NCI-H1092 treated with DMSO at 0.1 percent for 48 hours (cell line): ENCODE measurements around the gene ZNF577.
"Not testable (repeated sequence)": the region's sequence is repeated elsewhere in the genome, so short reads cannot be mapped to it uniquely, and the experiment has no call there.

ENCODE experiments used
- DNase-seq: peaks from one replicate; lab custom pipeline; 2025; lab: John Stamatoyannopoulos, UW

The ZNF577 gene

GRCh38 chr19:51887522-51888498 is at the start of gene ZNF577:
Gene ZNF577, minus strand, starts transcription at chr19:51887951. Its CDS starts 7,569 bp downstream, at chr19:51880382.
- DNase-seq, result no peak

DNA sequence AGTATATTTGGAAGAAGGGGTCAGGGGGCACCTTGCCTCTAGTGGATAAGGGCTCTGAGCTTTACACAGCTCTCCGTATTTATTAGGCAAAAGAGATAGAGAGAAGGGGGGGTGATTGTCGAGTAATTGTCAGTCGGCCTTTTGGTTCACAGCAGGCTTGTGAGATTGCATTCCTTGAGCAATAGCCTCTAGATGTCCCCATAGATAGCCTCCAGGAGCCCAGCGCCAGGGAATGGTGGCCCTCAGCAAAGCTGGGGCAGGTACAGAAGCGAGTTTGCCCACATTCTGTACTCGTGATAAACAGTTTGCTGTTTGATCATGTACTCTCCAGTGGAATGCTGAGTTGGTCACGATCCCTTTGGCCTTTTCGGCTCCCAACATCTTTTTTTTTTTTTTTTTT is 44.2 kb upstream of the ZNF577 start:
- DNase-seq, result no peak

DNA sequence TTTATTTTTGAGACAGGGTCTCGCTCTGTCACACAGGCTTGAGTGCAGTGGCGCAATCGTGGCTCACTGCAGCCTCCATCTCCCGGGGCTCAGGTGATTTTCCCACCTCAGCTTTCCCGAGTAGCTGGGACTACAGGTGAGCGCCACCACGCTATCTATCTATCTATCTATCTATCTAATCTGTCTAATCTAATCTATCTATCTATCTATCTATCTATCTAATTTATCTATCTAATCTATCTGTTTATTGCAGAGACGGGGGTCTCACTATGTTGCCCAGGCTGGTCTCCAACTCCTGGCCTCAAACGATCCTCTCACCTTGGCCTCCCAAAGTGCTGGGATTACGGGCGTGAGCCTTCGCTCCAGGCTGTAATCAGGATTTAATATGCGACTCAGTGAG is 40.1 kb upstream of the ZNF577 start:
- DNase-seq, result no peak

- peak; percentile 93 for DNase-seq
Observed at GRCh38 chr19:51926784-51927741, 39.3 kb upstream of the ZNF577 start, which contains the start of gene ZNF613. Gene ZNF613, plus strand, starts transcription at chr19:51927472. Its CDS starts 8,749 bp downstream, at chr19:51936221.

- DNase-seq, result no peak
Observed at GRCh38 chr19:51926426-51926783, 38.7 kb upstream of the ZNF577 start.

DNA sequence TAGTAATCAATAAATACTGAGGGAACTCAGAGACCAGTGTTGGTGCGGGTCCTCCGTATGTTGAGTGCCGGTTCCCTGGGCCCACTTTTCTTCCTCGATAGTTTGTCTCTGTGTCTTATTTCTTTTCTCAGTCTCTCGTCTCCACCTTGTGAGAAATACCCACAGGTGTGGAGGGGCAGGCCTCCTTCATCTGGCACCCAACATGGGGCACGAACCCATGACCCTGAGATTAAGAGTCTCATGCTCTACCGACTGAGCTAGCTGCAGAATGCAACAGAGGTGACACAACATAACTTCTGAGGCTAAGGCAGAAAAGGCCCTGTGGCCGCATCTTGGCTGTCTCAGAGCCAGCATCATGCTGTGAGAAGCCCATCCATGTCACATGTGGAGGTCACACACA is 34.2 kb upstream of the ZNF577 start:
- no peak for DNase-seq

- DNase-seq, result no peak
Observed at GRCh38 chr19:51919606-51920005, 31.9 kb upstream of the ZNF577 start.

GRCh38 chr19:51916167-51916566 is 28.4 kb upstream of the ZNF577 start:
- no peak for DNase-seq

DNA sequence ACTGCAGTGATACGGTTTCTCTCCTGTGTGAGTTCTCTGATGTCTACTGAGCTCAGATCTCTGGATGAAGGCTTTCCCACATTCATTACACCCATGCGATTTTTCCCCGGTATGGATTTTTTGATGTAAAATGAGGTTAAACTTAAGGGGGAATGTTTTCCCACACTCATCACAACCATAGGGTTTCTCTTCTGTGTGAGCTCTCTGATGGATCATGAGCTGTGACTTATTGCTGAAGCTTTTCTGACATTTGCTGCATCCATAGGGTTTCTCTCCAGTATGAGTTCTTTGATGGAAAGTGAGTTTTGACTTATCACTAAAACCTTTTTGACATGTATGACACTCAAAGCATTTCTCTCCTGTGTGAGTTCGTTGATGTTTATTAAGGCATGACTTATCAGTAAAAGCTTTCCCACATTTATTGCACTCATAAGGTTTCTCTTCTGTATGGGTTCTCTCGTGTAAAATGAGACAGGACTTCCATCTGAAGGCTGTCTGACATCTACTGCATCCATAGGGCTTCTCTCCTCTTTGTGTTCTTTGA is 27.6 kb upstream of the ZNF577 start:
- no peak for DNase-seq

- DNase-seq, result not testable (repeated sequence)
Observed at GRCh38 chr19:51907981-51908380, 20.2 kb upstream of the ZNF577 start.

GRCh38 chr19:51906108-51906507 is 18.4 kb upstream of the ZNF577 start:
- DNase-seq, result not testable (repeated sequence)

GRCh38 chr19:51905639-51906038 is 17.9 kb upstream of the ZNF577 start:
- not testable (repeated sequence) for DNase-seq

DNA sequence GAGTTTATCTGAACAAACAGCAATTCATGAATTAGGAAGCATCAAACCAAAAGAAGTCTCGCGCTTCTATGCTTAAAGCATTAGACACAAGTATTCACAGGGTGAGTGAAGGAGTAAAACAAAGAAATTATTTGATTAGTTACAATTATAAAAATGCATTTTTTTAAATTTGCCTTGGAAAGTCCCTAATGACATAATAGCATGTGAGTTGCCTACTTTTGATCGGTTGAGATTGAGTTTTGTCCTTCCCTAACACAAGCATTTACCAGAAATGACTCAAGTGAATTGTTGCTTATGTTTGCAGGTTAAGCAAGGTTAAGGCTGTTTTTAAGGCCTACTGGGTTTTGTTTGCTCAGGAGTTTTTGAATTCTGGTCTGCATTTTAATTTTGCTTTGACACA is 17.5 kb upstream of the ZNF577 start:
- DNase-seq, result no peak

DNA sequence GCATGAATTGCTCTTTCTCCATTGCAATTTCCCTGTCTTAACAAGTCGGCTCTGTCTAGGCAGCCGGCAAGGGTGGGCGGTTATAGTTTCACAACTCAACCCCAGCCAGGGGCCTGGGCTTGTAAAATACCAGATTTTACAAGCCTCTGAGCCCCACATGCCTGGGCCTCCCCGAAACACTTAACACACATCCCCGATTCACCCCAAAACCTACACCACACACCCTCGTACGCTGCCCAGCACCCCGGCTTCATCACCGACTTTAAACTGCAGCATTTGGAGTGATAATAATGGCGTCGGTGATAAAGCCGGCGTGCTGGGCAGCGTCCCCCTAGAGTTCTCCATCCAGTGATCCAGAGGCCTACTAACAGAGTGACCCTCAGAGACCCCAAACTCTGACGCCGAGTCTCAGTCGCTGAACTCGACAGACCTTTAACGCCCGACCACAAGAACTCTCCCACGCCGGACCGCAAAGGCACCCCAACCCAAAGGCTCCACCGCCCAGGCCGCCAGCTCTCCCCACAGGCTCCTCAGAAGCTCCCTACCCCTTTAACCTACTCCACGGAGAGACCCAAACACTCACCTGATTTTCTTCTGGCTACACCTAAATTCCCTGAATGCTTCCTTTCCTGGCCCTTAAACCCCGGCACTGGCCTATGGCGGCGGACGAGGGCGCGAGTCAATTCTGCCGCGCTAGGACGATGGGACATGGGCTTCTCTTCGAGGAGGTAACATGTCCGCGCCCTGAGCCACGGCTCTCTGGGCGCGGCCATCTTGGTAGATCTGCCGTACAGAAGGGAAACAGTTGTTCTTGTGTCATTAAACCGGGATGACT is 16.8 kb upstream of the ZNF577 start, which contains the start of gene ZNF649:
TSS of gene ZNF649 (minus strand) at position 687 of the 835 bp plus-strand sequence. CDS start 4,910 bp downstream, outside the sequence.
- peak; percentile 64 for DNase-seq

DNA sequence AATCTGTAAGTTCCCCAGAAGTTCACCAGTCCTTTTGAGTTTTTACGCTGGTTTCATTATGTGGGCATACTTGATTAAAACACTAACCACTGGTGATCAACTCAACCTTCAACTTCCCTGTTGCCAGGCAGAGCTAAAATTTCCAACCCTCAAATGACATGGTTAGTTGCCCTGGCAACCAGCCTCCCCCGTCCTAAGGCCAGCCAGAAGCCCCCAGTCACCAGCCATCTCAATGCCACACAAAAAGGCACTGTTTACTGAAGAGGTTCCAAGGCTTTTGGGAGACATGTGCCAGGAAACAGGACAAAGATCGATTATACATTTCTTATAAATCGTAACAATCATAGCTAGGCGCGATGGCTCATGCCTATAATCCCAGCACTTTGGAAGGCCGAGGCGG is 15.4 kb upstream of the ZNF577 start:
- DNase-seq, result no peak

GRCh38 chr19:51901860-51902259 is 14.1 kb upstream of the ZNF577 start:
- no peak for DNase-seq

DNA sequence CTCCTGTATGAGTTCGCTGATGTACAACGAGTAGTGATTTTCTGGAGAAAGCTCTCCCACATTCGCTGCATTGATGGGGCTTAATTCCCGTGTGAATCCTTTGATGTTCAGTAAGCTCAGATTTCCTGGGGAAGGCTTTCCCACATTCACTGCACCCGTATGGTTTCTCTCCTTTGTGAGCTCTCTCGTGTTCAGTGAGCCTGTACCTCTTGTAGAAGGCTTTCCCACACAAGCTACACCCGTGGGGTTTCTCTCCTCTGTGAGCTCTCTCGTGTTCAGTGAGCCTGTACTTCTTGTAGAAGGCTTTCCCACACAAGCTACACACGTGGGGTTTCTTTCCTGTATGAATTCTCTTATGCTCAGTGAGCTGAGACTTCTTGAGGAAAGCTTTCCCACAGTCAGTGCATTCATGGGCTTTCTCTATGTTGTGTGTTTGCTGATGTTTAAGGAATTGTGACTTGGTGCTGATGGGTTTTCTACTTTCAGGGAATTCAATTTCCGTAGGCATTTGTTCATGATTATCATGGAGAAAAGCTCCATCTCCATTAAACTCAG is 3.5 kb upstream of the ZNF577 start:
- DNase-seq, result no peak

- DNase-seq, result no peak
Observed at GRCh38 chr19:51889934-51890333, 2.2 kb upstream of the ZNF577 start.

DNA sequence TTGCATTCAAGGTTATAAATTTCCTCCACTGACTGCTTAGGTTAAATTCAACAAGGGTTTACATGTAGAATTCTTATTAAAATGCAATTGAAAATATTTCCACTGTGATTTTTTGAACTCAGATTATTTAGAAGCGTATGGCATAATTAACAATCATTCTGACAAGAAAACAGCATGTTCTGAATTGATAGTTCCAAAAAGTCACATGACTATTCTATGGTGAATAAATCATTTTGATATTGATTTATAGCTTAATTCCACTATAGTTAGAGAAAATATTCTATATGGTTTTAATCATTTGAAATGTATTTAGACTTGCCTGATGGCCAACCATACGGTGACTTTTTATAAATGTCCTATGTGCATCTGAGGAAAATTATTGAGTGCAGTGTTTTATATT is 3.0 kb downstream of the ZNF577 start:
- DNase-seq, result no peak

DNA sequence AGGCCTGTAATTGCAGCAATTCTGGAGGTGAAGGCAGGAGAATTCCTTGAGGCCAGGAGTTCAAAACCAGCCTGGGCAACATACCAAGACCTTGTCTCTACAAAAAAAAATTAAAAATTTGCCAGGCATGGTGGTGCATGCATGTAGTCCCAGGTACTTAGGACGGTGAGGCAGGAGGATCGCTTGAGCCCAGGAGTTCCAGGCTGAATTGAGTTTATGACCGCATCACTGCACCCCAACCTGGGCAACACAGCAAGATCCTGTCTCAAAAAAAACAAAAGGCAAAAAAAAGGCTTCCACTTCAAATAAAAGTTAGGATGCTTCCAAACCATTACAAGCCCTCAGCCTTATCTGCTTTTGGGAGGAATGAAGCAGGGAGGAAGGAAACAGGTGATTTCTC is 5.2 kb downstream of the ZNF577 start:
- no peak for DNase-seq

DNA sequence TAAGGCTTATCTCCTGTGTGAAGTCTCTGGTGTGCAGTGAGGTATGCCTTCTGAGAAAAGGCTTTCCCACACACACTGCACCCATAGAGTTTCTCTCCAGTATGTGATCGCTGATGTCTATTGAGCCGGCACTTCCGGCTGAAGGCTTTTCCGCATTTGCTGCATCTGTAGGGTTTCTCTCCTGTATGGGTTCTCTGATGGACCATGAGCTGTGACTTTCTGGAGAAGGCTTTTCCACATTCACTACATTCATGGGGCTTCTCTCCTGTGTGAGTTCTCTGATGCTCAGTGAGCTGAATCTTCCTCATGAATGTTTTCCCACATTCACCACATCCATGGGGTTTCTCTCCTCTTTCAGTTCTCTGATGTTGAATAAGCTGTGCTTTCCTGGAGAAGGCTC is 14.7 kb downstream of the ZNF577 start:
- DNase-seq, result no peak
